ENCODE measurements around the gene CD320.

- TF ChIP-seq CREB1 (CRISPR knock-in tag; IDR thresholded peaks at IDR 0.05; ENCODE audit: low read depth) (peak; percentile 62), NANOG (IDR thresholded peaks at IDR 0.05; ENCODE audit: borderline replicate concordance) (no peak), EZH2 (IDR thresholded peaks at IDR 0.05; ENCODE audit: low read depth, unreplicated experiment) (no peak), POLR2AphosphoS5 (IDR thresholded peaks at IDR 0.05; ENCODE audit: low read depth) (peak; percentile 93), EZH2phosphoT487 (IDR thresholded peaks at IDR 0.05; ENCODE audit: unreplicated experiment) (no peak), ZNF331 (CRISPR knock-in tag; IDR thresholded peaks at IDR 0.05; ENCODE audit: low read depth) (no peak), ZNF114 (CRISPR knock-in tag; IDR thresholded peaks at IDR 0.05) (no peak), STAT1 (IDR thresholded peaks at IDR 0.05; ENCODE audit: unreplicated experiment) (no peak), REST (IDR thresholded peaks at IDR 0.05; ENCODE audit: unreplicated experiment) (no peak), JUNB (IDR thresholded peaks at IDR 0.05; ENCODE audit: unreplicated experiment) (no peak), ZNF462 (CRISPR knock-in tag; IDR thresholded peaks at IDR 0.05) (no peak)
- TF ChIP-seq, protein P1, sequence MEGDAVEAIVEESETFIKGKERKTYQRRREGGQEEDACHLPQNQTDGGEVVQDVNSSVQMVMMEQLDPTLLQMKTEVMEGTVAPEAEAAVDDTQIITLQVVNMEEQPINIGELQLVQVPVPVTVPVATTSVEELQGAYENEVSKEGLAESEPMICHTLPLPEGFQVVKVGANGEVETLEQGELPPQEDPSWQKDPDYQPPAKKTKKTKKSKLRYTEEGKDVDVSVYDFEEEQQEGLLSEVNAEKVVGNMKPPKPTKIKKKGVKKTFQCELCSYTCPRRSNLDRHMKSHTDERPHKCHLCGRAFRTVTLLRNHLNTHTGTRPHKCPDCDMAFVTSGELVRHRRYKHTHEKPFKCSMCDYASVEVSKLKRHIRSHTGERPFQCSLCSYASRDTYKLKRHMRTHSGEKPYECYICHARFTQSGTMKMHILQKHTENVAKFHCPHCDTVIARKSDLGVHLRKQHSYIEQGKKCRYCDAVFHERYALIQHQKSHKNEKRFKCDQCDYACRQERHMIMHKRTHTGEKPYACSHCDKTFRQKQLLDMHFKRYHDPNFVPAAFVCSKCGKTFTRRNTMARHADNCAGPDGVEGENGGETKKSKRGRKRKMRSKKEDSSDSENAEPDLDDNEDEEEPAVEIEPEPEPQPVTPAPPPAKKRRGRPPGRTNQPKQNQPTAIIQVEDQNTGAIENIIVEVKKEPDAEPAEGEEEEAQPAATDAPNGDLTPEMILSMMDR (conservative IDR thresholded peaks at IDR 0.05; ENCODE audit: low read depth in 2 of 2): no peak
- TF ChIP-seq, protein P2, sequence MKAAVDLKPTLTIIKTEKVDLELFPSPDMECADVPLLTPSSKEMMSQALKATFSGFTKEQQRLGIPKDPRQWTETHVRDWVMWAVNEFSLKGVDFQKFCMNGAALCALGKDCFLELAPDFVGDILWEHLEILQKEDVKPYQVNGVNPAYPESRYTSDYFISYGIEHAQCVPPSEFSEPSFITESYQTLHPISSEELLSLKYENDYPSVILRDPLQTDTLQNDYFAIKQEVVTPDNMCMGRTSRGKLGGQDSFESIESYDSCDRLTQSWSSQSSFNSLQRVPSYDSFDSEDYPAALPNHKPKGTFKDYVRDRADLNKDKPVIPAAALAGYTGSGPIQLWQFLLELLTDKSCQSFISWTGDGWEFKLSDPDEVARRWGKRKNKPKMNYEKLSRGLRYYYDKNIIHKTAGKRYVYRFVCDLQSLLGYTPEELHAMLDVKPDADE (IDR thresholded peaks at IDR 0.05): no peak
Measured at GRCh38 chr19:8307965-8308866, at the start of gene CD320.
